Measurements from ENCODE around the gene BEND4.

DNA sequence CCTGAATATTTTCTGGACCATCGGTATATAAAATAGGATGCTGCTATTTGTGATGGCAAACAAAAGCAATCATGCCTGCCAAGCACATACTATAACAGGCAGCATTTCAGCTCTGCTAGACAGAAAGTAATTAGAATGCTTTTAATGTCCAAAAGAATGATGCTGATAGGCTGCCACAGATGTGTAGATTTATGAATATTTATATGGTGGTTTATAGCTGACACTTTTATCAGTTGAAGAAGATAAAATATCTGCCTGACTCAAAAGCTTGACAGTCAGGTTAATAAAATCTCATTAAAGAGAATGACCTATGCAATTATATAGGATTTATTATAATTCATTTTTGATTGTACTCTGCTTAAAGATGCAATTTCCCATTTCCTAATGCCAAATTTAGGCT lies 4.0 kb downstream of the BEND4 start:
- TF ChIP-seq, protein P1, sequence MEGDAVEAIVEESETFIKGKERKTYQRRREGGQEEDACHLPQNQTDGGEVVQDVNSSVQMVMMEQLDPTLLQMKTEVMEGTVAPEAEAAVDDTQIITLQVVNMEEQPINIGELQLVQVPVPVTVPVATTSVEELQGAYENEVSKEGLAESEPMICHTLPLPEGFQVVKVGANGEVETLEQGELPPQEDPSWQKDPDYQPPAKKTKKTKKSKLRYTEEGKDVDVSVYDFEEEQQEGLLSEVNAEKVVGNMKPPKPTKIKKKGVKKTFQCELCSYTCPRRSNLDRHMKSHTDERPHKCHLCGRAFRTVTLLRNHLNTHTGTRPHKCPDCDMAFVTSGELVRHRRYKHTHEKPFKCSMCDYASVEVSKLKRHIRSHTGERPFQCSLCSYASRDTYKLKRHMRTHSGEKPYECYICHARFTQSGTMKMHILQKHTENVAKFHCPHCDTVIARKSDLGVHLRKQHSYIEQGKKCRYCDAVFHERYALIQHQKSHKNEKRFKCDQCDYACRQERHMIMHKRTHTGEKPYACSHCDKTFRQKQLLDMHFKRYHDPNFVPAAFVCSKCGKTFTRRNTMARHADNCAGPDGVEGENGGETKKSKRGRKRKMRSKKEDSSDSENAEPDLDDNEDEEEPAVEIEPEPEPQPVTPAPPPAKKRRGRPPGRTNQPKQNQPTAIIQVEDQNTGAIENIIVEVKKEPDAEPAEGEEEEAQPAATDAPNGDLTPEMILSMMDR (IDR thresholded peaks at IDR 0.05): no peak
- TF ChIP-seq POLR2A (IDR thresholded peaks at IDR 0.05): no peak

Measured in heart left ventricle (tissue), 13 donors.